Lung (tissue), 12 donors: ENCODE measurements around the gene FAM83C. TPM values are rescaled to one million over a fixed set of nuclear protein-coding genes. Genes with fewer than 3 reads are reported as not detected.

Experiments used
- ATAC-seq: fragments of 200-7000 bp; cut with Tn5 transposase; one replicate; pipeline ENCODE4 v1.9.1; 2020; ENCODE audit warnings: moderate number of reproducible peaks; ENCODE audit not compliant: insufficient read depth, low FRiP score
- DNase-seq, 3 donors: peaks; one replicate each; pipeline ENCODE4 v3.0.0-alpha.2; 2013 to 2017
- H3K27ac ChIP-seq, 2 donors: one replicate each; pipeline ENCODE4 v1.5.1; 2013; ENCODE audit warnings: mild to moderate bottlenecking in 2 of 2, moderate library complexity in 2 of 2, control low read depth in 1 of 2, inconsistent platforms in 1 of 2, low read depth in 1 of 2, low read length in 1 of 2
- H3K27me3 ChIP-seq, 3 donors: one replicate each; pipeline ENCODE4 v1.5.1; 2013; ENCODE audit warnings: low read length in 2 of 3; ENCODE audit not compliant: control insufficient read depth in 3 of 3, insufficient read depth in 3 of 3
- H3K36me3 ChIP-seq, 4 donors: one replicate each; pipeline ENCODE4 v1.5.1; 2013; ENCODE audit warnings: low read length in 4 of 4, mild to moderate bottlenecking in 1 of 4, moderate library complexity in 1 of 4; ENCODE audit not compliant: control insufficient read depth in 4 of 4, insufficient read depth in 4 of 4
- H3K4me1 ChIP-seq, 5 donors: one replicate each; pipeline ENCODE4 v1.5.1; 2013; ENCODE audit warnings: low read length in 5 of 5, mild to moderate bottlenecking in 2 of 5, moderate library complexity in 1 of 5; ENCODE audit not compliant: control insufficient read depth in 5 of 5, insufficient read depth in 5 of 5
- H3K4me3 ChIP-seq: one replicate; pipeline ENCODE4 v1.5.1; 2013; ENCODE audit warnings: mild to moderate bottlenecking, control low read depth, moderate library complexity
- H3K9ac ChIP-seq, 2 donors: one replicate each; pipeline ENCODE4 v1.5.1; 2013; ENCODE audit warnings: low read length in 2 of 2, control low read depth in 1 of 2; ENCODE audit not compliant: insufficient read depth in 1 of 2
- H3K9me3 ChIP-seq, 4 donors: one replicate each; pipeline ENCODE4 v1.5.1; 2013; ENCODE audit warnings: low read length in 3 of 4, mild to moderate bottlenecking in 1 of 4, moderate library complexity in 1 of 4; ENCODE audit not compliant: control insufficient read depth in 4 of 4, insufficient read depth in 3 of 4
- CTCF ChIP-seq: IDR thresholded peaks from 2 replicates; pipeline ENCODE4 v1.5.1; 2012; ENCODE audit warnings: mild to moderate bottlenecking; ENCODE audit errors: control extremely low read depth, extremely low read depth
- WGBS, 2 donors: extraction: QIAGEN DNeasy Blood & Tissue Kit; methylation state at CpG; one replicate each; pipeline ENCODE4 v1.1.7; 2013; 5-methylcytosine and 5-hydroxymethylcytosine counted together
- polyA plus RNA-seq, 2 donors: library from polyadenylated mRNA; stranded (reverse); fragments of 200-250 nt; gene quantifications; one replicate each; pipeline ENCODE4 v1.2.1, GENCODE V29; 2013
- total RNA-seq, 2 donors: library from RNA; depleted of rRNA in 1 of 2; stranded (reverse); fragments of >200 nt in 1 of 2; gene quantifications; one replicate each; pipeline ENCODE4 v1.2.1, GENCODE V29; 2014 to 2021
- donor health status: control.
- donor health status: control.
- donor health status: Bipolar disorder and iron deficiency.
- donor health status: healthy.
- donor health status: DM: yes; HTN: yes; CAD: no.

Gene FAM83C
- total and polyA plus RNA-seq, 4 donors = not detected

GRCh38 chr20:35293303-35294292, 1.4 kb upstream of the FAM83C start:
- no peak for DNase-seq

GRCh38 chr20:35292504-35293285, 470 bp upstream of the FAM83C start:
- peaks cover 0 to 3% (median 2%) of the 10 kb centered on the region in 3 donors for H3K27me3 ChIP-seq
- WGBS, 2 donors = 68 to 81% methylated on average over 23 of the region's 23 CpGs
- no peak for TF ChIP-seq CTCF
- H3K4me3 ChIP-seq = no peak overlapping the region
- H3K4me1 ChIP-seq = peaks cover 0 to 3% (median 0%) of the 10 kb centered on the region in 5 donors
- H3K27ac ChIP-seq = no peak overlapping the region
- ATAC-seq (no peak), DNase-seq (no peak)
- no peaks in the 10 kb centered on the region for H3K36me3 ChIP-seq
- H3K9ac ChIP-seq = no peak overlapping the region
- H3K9me3 ChIP-seq = no peaks in the 10 kb centered on the region

More at GRCh38 chr20:35293303-35294292, 1.4 kb upstream of the FAM83C start:
- Histone ChIP-seq H3K9me3 (no peaks in the 10 kb centered on the region), H3K4me1 (peaks cover 0 to 6% (median 0%) of the 10 kb centered on the region in 5 donors), H3K9ac (no peak overlapping the region), H3K27ac (no peak overlapping the region), H3K27me3 (peaks cover 0 to 3% (median 2%) of the 10 kb centered on the region in 3 donors), H3K36me3 (no peaks in the 10 kb centered on the region), H3K4me3 (no peak overlapping the region)
- no peak for ATAC-seq
- WGBS, 2 donors = 87 to 91% methylated on average over 19 of the region's 19 CpGs
- no peak for TF ChIP-seq CTCF

GRCh38 chr20:35290887-35291417, 1.3 kb downstream of the FAM83C start:
- ATAC-seq = no peak
- H3K27me3 ChIP-seq = peaks cover 0 to 3% (median 2%) of the 10 kb centered on the region in 3 donors
- no peak for TF ChIP-seq CTCF
- WGBS, 2 donors = 81 to 88% methylated on average over 7 of the region's 7 CpGs
- H3K4me3 ChIP-seq = no peak overlapping the region
- no peaks in the 10 kb centered on the region for H3K9me3 ChIP-seq
- H3K27ac ChIP-seq = no peak overlapping the region
- no peak overlapping the region for H3K9ac ChIP-seq
- DNase-seq = no peak
- H3K4me1 ChIP-seq = peaks cover 0 to 3% (median 0%) of the 10 kb centered on the region in 5 donors
- H3K36me3 ChIP-seq = no peaks in the 10 kb centered on the region
